HG02870 (cell line): ENCODE measurements around the gene SELENOV.

Experiments
- ATAC-seq: cut with Tn5 transposase; IDR thresholded peaks from one replicate; pipeline ENCODE4 v1.9.1; 2021; ENCODE audit warnings: mild to moderate bottlenecking, moderate library complexity; ENCODE audit not compliant: unreplicated experiment

SELENOV gene

DNA sequence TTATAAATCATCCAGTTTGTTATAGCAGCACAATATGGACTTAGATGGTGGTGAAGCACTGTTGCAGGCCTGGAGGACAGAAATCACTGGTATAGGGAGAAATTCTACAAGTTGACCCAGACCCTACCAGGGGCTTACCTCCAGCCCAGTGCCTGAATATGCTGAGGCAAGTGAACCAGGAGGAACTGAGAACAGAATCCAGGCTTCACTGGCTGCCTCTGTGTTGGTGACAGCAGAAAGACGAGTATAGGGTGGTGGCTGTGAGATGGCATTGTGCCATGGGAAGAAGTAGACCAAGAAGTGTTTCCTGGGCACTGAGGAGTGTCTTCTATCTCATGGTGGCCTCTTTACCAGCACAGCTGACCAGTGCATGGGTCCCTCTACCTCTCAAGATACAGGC, 40.9 kb downstream of the SELENOV start:
- no peak for ATAC-seq

DNA sequence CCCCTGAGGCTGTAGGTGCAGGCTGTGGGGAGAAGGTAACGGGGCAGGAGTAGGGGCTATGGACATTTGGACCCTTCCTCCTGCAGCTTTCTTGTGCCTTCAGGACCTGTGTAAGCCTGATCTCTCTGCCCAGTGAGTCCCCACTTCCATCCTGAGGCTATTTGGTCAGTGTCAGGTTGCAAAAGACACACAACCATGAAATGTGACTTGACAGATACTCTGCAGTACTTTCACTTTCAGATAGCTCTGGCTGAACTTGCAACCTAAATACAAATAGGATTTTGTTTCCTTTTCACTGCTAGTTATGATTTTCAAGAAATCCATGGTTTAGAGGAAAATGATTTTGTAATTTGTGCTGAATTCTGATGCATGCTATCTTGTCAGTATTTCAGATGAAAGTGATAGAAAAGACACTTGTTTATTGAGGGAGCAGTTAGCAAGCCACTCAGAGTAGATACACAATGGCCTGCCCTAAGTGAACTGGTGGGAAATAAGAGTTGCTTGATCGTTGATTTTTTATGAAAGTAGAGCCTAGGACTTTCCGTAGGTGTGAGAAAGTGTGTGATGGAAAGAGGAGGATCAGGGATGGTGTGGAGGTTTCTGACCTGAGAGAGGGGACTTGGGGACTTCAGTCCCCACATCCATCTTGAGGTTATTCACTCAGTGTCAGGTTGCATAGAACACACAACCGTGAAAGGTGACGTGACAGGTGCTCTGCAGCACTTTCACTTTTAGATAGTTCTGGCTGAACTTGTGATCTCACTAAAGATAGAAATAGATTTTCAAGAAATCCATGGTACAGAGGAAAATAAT, 43.1 kb downstream of the SELENOV start:
- no peak for ATAC-seq

DNA sequence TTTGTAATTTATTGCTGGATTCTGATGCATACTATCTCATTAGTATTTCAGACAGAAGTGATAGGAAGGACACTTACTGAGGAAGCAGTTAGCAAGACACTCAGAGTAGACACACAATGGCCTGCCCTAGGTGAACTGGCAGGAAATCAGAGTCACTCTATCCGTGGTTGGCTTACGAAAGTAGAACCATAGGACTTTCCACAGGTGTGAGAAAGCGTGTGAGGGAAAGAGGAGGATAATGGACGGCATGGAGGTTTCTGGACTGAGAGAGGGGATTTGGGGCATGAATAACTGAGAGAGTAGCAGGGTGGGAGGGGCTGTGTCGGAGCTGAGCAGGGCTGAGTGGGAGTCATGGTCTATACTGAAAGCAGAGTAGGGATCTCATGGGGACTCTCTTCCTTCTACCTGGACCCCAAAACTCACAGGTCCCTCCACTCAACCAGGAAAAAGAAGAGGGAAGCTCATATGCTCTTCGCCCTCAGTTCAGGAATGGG, 43.7 kb downstream of the SELENOV start:
- ATAC-seq = no peak

DNA sequence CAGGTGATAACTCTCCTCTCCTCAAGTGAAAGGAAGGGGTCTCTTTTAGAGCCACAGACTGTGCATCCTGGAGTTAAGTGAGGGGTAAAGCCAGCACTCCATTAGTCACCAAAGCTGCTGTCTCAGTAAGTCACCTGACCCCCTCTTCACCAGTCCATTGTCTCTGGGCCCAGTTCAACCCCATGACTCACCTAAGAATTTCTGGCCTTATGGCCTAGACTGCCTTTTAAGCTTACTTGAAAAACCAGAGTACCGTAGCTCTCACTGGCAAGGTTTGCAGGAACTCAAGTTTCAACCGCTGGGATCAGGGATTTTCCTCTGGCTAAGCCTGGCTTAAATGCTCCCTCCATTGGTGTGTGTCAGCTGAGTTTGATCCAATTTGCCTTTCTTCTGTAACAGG, 48.5 kb downstream of the SELENOV start:
- no peak for ATAC-seq

DNA sequence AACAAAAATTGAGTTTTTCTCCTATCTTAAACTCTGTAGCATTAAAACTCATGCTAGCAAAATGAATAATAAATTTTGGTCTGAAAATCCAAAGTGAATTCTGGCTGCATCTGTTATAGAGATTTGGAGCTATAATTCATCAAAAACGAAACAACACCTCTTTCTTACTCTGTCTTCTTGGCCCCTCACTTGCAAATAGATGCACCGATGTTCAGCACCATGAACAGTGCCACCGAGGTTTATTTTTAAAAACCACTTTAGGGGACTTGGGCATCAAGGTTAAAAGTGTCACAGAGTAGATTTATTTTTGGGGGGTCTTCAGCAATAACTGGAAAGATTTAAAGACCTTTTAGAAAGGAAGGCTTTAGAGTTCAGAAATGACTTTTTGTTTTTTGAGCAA, 51.1 kb downstream of the SELENOV start:
- no peak for ATAC-seq

DNA sequence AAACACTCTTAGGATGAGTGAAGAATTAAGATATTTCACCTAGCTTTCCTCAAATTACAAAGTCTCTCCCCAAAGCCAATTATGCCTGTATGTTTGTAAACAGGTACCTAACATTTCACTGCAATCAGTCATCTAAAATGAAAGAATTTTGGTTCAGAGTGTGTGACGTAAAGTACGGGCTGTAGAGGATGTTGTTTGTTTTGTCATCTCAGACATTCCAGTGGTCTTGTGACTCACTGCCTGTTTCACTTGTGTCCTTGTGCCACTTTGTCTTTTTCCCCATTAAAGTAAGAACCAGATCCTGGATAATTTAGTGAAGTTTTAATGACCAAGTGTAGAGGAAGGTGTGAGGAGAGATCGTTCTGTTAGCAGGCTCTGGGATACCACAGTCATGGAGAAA, 53.7 kb downstream of the SELENOV start:
- no peak for ATAC-seq
